IMR-90 (cell line): ENCODE results near the gene ADGRG4.

Experiments used
- CEBPB ChIP-seq: IDR thresholded peaks from 2 replicates; pipeline ENCODE4 v1.6.1; 2012; ENCODE audit warnings: low read depth, low read length, improper control_type of control experiment
- CHD1 ChIP-seq: IDR thresholded peaks from 2 replicates; pipeline ENCODE4 v1.6.1; 2012; ENCODE audit warnings: low read depth, low read length, improper control_type of control experiment
- ELK1 ChIP-seq: fragments of 150-350 bp; IDR thresholded peaks from 2 replicates; pipeline ENCODE4 v1.6.1; 2016; ENCODE audit warnings: low read depth, mild to moderate bottlenecking, low read length, moderate library complexity, borderline replicate concordance
- FOS ChIP-seq: fragments of 150-350 bp; IDR thresholded peaks from 2 replicates; pipeline ENCODE4 v1.6.1; 2016; ENCODE audit warnings: low read depth, low read length
- MAFK ChIP-seq: IDR thresholded peaks from 2 replicates; pipeline ENCODE4 v1.6.1; 2012; ENCODE audit warnings: low read depth, low read length, improper control_type of control experiment
- POLR2A ChIP-seq: IDR thresholded peaks from 2 replicates; pipeline ENCODE4 v1.6.1; 2012; ENCODE audit warnings: mild to moderate bottlenecking, low read depth, low read length
- RAD21 ChIP-seq: IDR thresholded peaks from 2 replicates; pipeline ENCODE4 v1.6.1; 2012; ENCODE audit warnings: low read length, improper control_type of control experiment
- RFX5 ChIP-seq: IDR thresholded peaks from 2 replicates; pipeline ENCODE4 v1.8.0; 2012; ENCODE audit warnings: low read depth, mild to moderate bottlenecking, low read length, moderate library complexity
- SMC3 ChIP-seq: fragments of 150-350 bp; IDR thresholded peaks from 2 replicates; pipeline ENCODE4 v1.6.1; 2016; ENCODE audit warnings: low read depth, mild to moderate bottlenecking, antibody characterized with exemption, low read length, moderate library complexity
- TF ChIP-seq, protein P1 (sequence below): conservative IDR thresholded peaks from 2 replicates; pipeline ENCODE4 v1.5.1; 2012; ENCODE audit warnings: mild to moderate bottlenecking, low read depth, low read length, improper control_type of control experiment
- TF ChIP-seq, protein P2 (sequence below): fragments of 150-350 bp; IDR thresholded peaks from 2 replicates; pipeline ENCODE4 v1.6.1; 2017; ENCODE audit warnings: mild to moderate bottlenecking, antibody characterized with exemption, low read length, low read depth

GRCh38 chrX:136446208-136446607, 145.4 kb downstream of the ADGRG4 start:
- TF ChIP-seq RAD21 = no peak
- TF ChIP-seq, protein P1, sequence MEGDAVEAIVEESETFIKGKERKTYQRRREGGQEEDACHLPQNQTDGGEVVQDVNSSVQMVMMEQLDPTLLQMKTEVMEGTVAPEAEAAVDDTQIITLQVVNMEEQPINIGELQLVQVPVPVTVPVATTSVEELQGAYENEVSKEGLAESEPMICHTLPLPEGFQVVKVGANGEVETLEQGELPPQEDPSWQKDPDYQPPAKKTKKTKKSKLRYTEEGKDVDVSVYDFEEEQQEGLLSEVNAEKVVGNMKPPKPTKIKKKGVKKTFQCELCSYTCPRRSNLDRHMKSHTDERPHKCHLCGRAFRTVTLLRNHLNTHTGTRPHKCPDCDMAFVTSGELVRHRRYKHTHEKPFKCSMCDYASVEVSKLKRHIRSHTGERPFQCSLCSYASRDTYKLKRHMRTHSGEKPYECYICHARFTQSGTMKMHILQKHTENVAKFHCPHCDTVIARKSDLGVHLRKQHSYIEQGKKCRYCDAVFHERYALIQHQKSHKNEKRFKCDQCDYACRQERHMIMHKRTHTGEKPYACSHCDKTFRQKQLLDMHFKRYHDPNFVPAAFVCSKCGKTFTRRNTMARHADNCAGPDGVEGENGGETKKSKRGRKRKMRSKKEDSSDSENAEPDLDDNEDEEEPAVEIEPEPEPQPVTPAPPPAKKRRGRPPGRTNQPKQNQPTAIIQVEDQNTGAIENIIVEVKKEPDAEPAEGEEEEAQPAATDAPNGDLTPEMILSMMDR = no peak
- TF ChIP-seq POLR2A = no peak
- TF ChIP-seq MAFK = no peak
- TF ChIP-seq SMC3 = no peak
- TF ChIP-seq RFX5 = no peak
- TF ChIP-seq CHD1 = no peak
- TF ChIP-seq, protein P2, sequence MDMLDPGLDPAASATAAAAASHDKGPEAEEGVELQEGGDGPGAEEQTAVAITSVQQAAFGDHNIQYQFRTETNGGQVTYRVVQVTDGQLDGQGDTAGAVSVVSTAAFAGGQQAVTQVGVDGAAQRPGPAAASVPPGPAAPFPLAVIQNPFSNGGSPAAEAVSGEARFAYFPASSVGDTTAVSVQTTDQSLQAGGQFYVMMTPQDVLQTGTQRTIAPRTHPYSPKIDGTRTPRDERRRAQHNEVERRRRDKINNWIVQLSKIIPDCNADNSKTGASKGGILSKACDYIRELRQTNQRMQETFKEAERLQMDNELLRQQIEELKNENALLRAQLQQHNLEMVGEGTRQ = no peak
- TF ChIP-seq ELK1 = no peak
- no peak for TF ChIP-seq FOS
- TF ChIP-seq CEBPB = no peak
